GM18517 (cell line): ENCODE data around the gene SLC6A9.

Source experiments
- ATAC-seq: cut with Tn5 transposase; IDR thresholded peaks from one replicate; pipeline ENCODE4 v1.9.1; 2021; ENCODE audit warnings: mild to moderate bottlenecking, moderate library complexity; ENCODE audit not compliant: unreplicated experiment

Gene SLC6A9

DNA sequence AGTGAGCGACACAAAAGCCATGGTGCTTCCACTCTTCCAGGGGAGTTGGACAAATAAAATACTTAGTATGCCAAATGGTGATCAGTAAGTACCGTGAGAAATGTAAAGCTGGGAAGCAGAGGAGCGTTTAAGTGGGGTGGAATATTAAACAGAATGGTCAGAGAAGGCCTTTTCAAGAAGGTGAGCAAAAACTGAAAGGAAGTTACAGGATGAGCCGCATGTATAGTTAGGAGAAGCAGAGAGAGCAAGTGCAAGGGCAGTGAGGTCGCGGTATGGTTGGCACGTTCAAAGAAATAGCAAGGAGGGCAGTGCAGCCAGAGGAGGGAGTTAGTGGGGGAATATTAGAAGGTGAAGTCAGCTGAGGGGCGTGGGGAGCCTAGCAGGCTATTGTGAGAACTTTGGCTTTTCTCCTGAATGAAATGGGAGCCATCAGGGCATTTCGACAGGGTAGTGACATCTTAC, 57.2 kb downstream of the SLC6A9 start:
- no peak for ATAC-seq

GRCh38 chr1:43971336-43971980, 59.8 kb downstream of the SLC6A9 start:
- ATAC-seq = no peak

DNA sequence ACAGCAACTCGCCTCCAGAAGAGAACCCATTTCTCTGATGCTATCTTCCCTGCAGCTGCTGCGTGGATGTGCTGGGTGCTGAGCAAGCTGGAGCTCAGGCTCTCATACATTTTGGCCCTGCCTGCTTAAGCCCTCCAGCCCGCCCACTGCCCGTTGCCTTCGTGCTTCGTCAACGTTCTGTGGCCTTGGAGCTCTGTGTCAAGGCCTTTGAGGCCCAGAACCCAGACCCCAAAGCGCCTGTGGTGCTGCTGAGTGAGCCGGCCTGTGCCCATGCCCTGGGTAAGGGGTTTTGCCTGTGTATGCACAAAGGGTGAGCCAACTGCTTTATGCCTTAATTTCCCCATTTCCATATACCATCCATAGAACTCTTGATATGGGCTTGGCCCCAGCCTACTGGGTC, 60.4 kb downstream of the SLC6A9 start:
- ATAC-seq = no peak

GRCh38 chr1:43970502-43970901, 60.8 kb downstream of the SLC6A9 start:
- no peak for ATAC-seq

DNA sequence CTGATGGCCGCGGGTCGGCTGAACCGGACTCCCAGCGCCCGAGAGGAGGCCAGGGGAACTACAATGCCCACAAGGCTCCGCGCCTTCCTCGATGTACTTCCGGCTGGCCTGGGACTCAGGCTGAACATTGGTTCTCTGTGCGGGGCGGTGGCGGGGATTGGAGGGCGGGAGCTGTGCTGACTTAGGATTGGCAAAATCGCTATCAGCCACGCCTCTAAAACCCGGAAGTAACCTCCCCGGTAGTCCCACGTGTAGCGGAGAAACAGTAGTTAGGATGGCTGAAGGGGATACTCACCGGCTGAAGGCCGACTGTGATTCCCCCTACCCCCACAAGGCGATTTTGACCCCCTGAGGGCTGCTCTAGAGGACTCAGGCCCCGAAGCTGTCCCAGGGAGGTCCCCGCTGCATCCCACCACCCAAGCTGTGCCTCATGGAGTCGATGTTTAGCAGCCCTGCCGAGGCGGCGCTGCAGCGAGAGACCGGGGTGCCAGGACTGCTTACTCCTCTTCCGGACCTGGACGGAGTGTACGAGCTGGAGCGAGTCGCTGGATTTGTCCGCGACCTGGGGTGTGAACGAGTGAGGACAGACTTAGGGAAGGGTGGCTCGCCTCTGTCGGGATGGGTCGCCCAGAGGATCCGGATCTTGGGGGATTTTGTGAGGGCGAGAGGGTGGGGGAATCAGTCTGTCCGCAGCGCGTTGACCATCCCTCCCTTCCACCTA, 61.4 kb downstream of the SLC6A9 start, which contains the start of gene DPH2:
Gene DPH2, plus strand, starts transcription at position 265 of the 721 bp plus-strand sequence. Its CDS starts 166 bp downstream, at position 431.
- peak; percentile 71 for ATAC-seq

- no peak for ATAC-seq
These were observed 61.9 kb downstream of the SLC6A9 start for GRCh38 chr1:43969416-43969745.

DNA sequence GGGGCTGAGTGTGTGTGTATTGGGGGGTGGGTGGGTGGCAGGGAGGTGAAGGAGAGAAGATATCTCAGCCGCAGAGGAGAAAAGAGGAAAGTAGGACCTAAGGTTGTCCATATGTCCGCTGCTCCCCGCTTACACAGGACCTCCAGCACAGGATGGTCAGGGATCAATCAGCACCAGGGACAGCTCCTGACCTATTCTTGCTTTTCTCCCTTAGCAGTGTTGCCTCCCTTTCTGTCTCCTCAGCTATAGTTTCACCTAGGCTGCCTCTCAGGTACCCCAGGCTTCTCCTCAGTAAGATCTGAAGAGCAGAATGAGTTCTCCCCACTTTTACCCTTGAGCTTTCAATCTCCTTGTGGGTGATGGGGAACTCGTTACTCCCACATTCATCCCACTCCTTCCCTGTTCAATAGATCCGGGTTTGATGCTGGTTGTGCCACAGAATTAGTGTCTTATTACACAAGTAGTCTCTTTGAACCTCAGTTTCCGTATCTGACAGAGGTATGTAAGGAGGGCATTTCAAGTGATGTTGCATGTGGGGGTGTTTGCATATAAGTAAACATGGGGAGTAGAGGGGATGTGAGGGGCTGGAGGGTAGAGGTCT, 62.8 kb downstream of the SLC6A9 start:
- ATAC-seq = no peak

DNA sequence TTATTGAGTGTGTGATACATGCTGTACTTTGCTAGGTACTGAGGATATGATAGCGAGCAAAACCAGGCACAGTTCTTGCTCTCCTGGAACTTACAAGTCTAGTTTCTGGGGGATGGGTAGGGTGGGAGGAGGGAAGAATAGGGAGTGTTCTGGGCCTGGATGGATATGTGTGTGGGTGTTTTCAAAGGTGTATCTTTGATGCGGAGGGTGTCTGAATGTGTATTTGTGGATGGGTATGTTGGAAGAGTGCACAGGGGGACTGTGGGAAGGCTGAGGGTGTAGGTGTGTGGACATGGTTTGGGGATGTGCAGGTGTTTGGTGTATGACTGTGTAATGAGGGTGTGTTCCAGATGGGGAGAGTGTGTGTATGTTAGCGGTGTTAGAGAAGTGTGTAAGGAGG, 65.9 kb downstream of the SLC6A9 start:
- no peak for ATAC-seq

DNA sequence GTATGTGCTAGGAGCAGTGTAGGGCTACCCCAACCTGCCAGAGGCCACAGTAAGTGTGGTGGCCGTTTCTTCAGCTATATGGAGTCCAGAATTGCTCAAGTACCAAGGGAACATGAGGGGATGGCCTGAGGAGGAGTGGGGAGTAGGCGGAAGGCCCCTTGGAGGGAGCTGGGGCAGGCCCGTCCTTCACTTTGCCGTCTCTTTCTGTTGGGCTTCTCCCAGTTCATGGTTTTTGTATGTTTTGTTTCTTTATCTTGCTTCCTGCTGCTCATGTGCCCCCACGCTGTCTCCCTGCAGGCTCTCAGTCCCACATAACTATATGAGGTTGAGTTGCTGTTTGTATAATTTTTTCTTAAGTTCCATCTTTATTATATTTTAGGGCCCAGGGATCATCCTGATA, 67.4 kb downstream of the SLC6A9 start:
- no peak for ATAC-seq

- ATAC-seq = no peak
These were observed 68.3 kb downstream of the SLC6A9 start for GRCh38 chr1:43963006-43963405.

DNA sequence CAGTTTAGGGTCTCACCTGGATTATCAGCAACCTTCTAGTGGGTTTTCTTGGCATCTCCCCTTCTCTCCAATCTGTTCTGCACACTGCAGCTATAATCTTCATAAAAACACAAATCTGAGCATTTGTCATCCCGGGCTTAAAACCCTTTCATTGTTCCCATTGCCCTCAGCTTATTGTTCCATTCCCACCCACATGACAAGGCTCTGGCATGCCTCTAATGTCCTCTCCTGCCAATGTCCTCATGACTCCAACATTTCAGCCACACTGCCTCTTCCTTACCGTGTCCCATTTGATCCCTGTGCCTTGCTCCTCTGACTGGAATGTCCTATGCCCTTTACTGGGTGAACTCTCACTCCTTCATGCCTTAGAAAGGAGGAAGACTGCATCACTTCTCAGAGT, 68.9 kb downstream of the SLC6A9 start:
- ATAC-seq = no peak

DNA sequence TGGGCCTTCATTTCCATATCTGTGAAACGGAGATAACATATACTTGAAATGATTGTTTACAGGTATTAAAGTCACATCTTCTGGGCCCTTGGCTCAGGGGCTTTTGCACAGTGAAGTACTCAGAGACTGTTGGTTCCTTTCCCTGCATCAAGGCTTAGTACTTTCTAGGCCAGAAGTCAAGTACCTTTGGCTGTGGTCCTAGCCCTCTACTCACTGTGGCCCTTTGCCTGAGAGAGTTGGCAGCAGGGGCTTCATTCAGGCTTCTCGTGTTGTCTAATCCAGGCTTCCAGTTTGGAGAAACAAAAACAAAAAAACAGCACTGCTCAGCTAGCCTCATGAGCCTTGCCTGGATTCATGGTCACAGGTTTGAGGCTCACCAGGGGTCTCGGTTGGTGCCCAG, 69.6 kb downstream of the SLC6A9 start:
- ATAC-seq = no peak

GRCh38 chr1:43960798-43961197, 70.5 kb downstream of the SLC6A9 start:
- ATAC-seq = no peak

- no peak for ATAC-seq
These were observed 72.7 kb downstream of the SLC6A9 start for GRCh38 chr1:43958351-43959255.

- no peak for ATAC-seq
These were observed 73.7 kb downstream of the SLC6A9 start for GRCh38 chr1:43957407-43958040.

DNA sequence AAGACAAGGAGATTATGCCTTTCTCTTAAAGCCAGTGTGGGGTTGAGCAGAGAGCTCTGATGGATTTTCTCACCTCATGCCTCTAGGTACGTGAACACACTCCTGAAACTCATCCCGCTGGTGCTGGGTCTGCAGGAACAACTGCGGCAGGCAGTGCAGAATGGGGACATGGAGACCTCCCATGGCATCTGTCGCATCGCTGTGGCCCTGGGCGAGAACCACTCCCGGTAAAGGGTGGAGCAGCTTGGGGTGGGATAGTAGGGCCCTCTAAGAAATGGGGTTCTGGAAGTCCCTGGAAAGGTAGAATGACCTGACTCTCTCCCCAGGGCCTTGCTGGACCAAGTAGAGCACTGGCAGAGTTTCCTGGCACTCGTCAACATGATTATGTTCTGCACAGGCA, 75.0 kb downstream of the SLC6A9 start:
- no peak for ATAC-seq

DNA sequence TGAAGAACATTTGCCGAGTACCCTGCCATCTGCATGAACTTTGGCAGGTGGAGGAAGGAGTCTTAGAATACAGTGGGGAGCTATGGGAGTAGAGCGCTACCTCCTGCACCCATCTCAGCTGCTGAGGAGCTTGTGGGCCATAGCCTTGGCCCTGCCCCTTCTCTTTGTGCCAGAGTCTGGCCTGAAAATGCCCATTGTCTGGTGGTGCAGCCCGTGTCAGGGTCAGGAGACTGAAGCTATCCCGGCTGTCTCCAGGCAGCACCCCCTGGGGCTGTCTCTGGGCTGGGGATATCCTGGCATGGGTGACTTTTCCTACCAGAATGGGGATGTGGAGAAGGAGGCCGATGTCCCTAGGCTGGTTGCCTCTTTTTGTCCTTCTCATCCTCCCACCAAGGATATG, 77.2 kb downstream of the SLC6A9 start:
- no peak for ATAC-seq

DNA sequence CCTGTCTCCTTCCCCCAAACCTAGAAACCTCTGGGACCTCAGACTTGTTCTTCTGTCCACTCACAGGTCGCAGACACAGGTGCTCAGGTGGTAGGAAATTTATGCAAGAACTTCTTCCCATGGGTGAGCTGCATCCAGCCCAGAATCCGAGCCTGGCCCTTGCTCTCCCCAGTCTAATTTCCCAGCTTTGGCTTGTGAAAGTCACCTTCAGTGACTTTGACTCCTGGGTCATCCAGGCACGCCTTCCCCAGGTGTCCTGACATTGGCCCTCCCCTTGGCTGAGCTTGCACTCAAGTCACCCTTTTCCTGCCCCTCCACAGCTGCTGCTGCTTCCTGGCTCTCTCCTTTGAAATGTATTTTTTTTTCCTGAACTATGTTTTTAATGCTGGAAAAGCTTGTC, 77.9 kb downstream of the SLC6A9 start:
- no peak for ATAC-seq

GRCh38 chr1:43952731-43953346, 78.4 kb downstream of the SLC6A9 start:
- no peak for ATAC-seq
